Mononuclear cell (primary cell): Measurements from ENCODE around the gene FEN1. TPM values are rescaled to one million over a fixed set of nuclear protein-coding genes. Genes with fewer than 3 reads are reported as not detected.
A peak's percentile ranks its signal among the peaks of the same experiment; 100 is the strongest.

ENCODE experiments used
- H3K27me3 ChIP-seq: 2 replicates; pipeline ENCODE4 v1.6.0; 2011; ENCODE audit warnings: low read length, control low read depth; ENCODE audit not compliant: insufficient read depth
- H3K4me1 ChIP-seq: 2 replicates; pipeline ENCODE4 v1.5.1; 2011; ENCODE audit warnings: mild to moderate bottlenecking, low read length, control low read depth; ENCODE audit not compliant: insufficient read depth
- H3K4me3 ChIP-seq: 2 replicates; pipeline ENCODE4 v1.5.1; 2011; ENCODE audit warnings: mild to moderate bottlenecking, low read length, moderate library complexity
- H3K9me3 ChIP-seq: 2 replicates; pipeline ENCODE4 v1.5.1; 2011; ENCODE audit warnings: low read depth, mild to moderate bottlenecking, control low read depth, low read length
- total RNA-seq: library from RNA; depleted of rRNA; stranded (reverse); fragments of >200 nt; gene quantifications from one replicate; pipeline ENCODE4 v1.2.3, GENCODE V29; 2012

The FEN1 gene
- total RNA-seq: 13.1 TPM

DNA sequence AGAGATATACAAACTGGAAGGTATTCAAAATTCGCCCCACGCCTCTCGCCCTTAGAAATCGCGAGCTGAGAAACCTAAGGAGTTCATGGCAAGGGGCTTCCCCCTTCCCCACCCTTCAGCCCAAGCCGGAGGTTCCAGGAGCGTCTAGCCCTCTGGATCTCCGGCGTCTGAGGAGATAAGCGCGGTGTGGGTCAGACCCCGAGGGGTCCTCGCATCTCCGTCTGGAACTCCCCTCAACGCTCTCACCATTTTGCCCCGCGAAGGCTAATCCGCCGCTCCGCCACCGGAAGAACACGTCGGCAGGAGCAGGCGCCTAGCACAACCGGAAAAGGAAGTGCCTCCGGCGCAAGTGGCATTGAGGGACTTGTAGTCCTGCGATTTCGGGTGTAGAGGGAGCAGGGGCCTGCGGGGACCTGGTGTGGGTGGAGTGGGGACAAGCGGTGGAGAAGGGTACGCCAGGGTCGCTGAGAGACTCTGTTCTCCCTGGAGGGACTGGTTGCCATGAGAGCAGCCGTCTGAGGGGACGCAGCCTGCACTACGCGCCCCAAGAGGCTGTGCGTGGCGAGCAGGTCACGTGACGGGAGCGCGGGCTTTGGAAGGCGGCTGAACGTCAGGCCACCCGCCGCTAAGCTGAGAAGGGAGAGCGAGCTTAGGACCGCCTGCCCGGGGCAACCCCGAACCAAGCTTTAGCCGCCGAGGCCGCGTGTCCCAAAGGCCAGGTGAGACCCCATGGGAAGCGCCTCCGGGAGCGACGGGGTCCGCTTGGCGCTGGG, at the start of gene FEN1, which contains the start of gene TMEM258:
Gene FEN1, plus strand, starts transcription at position 602 of the 773 bp plus-strand sequence. CDS start 2,451 bp downstream, outside the sequence.
Gene TMEM258, minus strand, starts transcription at position 290 of the 773 bp plus-strand sequence. Its CDS starts 41 bp downstream, at position 249.
- Histone ChIP-seq H3K4me3 (peak within 1 kb of the TSS; percentile 65), H3K4me1 (peaks cover 23% of the 10 kb centered on the region), H3K27me3 (no peaks in the 10 kb centered on the region), H3K9me3 (no peaks in the 10 kb centered on the region)

DNA sequence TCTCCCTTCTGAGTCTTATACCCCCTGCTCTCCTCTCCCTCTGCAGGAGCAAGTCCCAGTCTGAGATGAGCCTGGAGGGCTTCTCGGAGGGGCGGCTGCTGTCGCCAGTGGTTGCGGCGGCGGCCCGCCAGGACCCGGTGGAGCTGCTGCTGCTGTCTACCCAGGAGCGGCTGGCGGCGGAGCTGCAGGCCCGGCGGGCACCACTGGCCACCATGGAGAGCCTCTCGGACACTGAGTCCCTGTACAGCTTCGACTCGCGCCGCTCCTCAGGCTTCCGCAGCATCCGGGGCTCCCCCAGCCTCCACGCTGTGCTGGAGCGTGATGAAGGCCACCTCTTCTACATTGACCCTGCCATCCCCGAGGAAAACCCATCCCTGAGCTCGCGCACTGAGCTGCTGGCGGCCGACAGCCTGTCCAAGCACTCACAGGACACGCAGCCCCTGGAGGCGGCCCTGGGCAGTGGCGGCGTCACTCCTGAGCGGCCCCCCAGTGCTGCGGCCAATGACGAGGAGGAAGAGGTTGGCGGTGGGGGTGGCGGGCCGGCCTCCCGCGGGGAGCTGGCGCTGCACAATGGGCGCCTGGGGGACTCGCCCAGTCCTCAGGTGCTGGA, 49.1 kb upstream of the FEN1 start:
- Histone ChIP-seq H3K9me3 (no peaks in the 10 kb centered on the region), H3K4me1 (no peaks in the 10 kb centered on the region), H3K27me3 (no peaks in the 10 kb centered on the region), H3K4me3 (no peak overlapping the region)

GRCh38 chr11:61744181-61744580, 48.5 kb upstream of the FEN1 start:
- Histone ChIP-seq H3K27me3 (no peaks in the 10 kb centered on the region), H3K4me3 (no peak overlapping the region), H3K4me1 (no peaks in the 10 kb centered on the region), H3K9me3 (no peaks in the 10 kb centered on the region)

- H3K27me3 ChIP-seq: no peaks in the 10 kb centered on the region
- H3K9me3 ChIP-seq: no peaks in the 10 kb centered on the region
- H3K4me1 ChIP-seq: no peaks in the 10 kb centered on the region
- H3K4me3 ChIP-seq: no peak overlapping the region
Measured at GRCh38 chr11:61744609-61745156, 48.0 kb upstream of the FEN1 start.

DNA sequence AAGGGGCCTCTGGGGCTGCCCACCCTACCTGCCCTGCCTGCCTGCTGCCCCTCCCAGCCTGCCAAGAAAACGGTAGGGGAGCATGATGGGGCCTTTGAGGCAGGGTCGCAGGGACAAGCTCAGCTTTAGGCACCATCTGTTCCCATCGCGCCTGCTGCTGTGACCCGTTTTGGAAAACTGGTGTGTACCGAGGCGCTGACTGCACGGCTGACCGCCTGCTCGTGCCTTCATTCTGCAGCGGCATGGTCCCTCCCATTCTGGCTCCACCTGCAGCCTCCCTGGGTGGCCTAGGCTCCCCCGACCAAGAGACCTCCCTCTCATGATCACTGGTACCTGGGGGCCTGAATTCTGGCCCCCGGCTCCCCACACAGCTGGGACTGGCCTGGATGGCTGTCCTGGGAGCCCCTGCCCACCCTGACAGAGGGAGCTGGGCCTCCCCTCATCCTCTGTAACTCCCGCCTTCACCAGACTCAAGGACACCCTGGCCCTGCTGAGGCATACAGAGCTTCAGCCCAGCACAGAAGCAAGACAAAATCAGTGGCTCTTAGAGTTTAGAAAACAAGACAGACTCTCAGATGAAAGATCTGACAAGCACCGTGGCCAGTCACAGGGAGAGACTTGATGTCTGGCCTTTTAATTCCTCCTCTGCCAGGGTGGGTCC, 46.8 kb upstream of the FEN1 start:
- H3K4me1 ChIP-seq: no peaks in the 10 kb centered on the region
- H3K9me3 ChIP-seq: no peaks in the 10 kb centered on the region
- H3K4me3 ChIP-seq: no peak overlapping the region
- peaks cover 1% of the 10 kb centered on the region for H3K27me3 ChIP-seq

DNA sequence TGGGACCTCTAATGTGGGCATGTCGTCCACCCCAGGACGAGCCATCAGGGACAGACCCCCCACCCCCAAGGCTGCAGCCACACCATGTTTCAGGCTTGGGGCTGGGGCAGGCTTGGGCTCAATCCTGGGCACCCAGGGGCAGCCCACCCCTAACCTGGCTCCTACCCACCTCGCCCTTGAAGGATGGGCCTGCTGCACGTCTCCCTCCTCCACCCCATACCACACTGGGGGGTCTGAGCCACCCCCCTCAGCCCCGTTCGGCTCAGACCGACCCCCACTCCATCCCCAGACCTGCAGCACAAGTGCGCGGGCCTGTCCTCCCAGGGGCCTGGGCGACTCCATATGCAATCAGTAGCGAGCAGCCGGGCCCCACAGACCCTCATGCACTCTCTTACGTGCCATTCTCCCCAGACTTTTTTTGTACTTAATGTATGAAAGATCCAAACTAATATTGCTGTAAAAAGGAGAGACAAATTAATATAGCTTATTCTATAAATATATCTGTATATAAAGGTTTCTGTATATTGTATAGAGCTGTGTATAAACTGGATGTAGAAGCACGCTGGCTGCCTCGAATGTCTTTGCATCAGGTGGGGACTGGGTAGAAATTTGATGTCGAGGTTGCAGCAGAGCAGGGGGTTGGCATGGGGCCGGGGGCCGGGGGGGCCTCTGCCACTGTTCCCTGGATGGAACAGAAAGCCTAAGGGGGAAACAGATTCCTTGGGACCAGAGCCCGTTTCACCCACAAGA, 46.1 kb upstream of the FEN1 start:
- H3K4me1 ChIP-seq: no peaks in the 10 kb centered on the region

DNA sequence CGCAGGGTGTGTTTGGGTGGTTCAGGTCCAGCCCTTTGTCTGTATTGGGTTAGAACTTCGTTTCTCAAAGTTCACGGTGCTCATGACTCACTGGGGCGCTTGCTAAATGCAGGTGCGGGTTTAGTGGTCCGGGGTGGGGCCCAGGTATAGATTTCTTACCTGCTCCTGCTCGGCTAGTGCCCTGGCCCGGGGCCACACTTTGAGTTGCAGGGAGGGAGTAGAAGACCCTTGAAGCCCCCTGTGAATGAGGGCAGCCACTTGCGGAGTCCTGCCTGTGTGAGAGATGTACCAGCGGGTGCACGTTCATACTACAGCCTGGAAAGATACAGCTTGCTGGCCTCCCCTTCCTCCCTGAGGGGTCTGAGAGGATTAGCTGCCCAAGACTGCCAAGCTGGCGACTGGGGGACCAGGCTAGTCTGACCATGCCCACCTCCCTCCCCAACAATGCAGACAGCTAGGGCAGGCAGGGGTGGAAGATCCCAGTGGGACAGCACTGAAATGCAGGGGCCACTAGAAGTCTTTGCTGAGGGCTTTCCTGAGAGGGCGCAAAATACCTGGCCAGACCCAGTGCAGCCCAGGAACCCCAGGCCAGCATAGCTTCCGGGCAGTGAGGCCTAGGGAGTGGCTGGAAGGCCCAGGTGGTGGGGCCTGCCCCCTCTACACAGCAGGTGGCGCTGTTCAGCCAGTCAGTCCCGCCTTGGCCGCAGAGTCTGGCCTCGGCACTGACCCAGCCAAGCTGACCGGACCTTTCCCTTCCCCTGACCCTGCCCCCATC, 45.3 kb upstream of the FEN1 start:
- Histone ChIP-seq H3K4me3 (no peak overlapping the region), H3K27me3 (peaks cover 13% of the 10 kb centered on the region), H3K9me3 (no peaks in the 10 kb centered on the region), H3K4me1 (peaks cover 4% of the 10 kb centered on the region)

More for the DNA sequence above, 46.1 kb upstream of the FEN1 start:
- Histone ChIP-seq H3K27me3 (peaks cover 8% of the 10 kb centered on the region), H3K9me3 (no peaks in the 10 kb centered on the region), H3K4me3 (no peak overlapping the region)

DNA sequence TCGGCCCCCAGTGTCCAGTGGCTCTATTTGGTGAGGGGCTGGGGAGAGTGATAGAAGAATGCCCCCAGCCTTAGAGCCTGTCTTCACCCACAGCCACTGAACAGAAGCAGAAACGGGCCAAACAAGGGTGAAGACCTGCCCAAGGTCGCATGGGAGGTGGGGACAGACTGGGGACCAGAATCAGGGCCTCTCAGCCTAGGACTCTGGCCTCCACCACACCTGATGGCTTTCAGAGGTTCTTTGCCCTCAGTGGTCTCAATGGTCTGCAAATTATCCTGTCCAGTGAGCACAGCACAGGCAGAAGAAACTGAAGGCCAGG, 44.8 kb upstream of the FEN1 start:
- Histone ChIP-seq H3K27me3 (peaks cover 16% of the 10 kb centered on the region), H3K4me3 (no peak overlapping the region), H3K4me1 (peaks cover 8% of the 10 kb centered on the region), H3K9me3 (no peaks in the 10 kb centered on the region)

DNA sequence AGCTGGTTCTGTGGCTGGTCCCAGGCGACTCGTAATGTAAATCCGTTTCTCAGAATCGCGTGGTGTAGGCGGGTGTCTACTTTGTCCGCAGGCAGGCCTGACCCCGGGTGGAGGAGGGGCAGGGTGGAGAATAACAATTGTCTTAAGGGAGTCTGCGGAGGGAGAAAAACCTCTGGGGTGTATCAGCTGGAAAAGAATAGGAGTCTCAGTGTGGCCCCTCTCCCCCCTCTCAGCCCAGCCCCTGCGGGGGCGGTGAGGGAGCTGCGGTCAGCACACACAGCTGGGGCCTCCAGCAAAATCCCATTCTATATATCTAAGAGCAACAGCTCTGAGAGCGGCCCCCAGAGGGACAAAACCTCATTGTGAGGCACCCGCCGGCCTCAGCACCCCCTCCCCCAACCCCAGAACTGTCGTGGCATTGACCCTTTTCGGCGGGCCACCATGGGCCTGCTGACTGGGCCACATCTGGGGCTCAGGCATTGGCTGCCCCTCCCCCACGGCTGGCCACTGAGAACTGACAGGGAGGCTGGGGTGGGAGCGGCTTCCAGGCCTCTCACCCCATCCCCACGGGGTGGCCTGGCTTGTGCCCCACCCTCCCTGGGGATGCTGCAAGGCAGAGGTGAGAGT, 43.0 kb upstream of the FEN1 start:
- H3K27me3 ChIP-seq: peaks cover 22% of the 10 kb centered on the region
- no peaks in the 10 kb centered on the region for H3K9me3 ChIP-seq
- peaks cover 10% of the 10 kb centered on the region for H3K4me1 ChIP-seq

DNA sequence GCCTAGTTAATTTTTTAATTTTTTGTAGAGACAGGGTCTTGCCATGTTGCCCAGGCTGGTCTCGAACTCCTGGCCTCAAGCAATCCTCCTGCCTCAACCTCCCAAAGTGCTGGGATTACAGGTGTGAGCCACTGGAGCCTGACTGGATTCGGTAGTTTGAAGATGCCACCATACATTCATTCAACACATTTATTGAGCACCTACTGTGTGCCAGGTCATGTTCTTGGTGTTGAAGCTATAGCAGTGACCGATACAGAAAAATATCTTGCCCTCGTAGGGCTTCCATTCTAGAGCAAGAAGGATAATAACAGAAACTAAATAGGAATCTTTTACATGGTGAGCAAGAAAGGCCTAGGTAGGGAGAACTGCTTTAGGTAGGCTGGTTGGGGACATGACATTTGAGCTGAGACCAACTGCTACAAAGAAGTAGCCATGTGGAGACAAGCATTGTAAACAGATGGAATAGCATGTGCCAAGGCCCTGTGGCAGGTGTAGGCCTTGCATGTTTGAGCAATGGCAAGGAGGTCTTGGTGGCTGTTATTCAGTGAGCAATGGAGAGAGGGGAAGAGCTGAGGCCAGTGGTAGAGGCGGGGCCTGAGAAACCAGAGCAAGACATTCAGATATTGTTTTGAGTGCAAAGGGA, 42.0 kb upstream of the FEN1 start:
- Histone ChIP-seq H3K9me3 (no peaks in the 10 kb centered on the region), H3K27me3 (peaks cover 22% of the 10 kb centered on the region), H3K4me3 (no peak overlapping the region), H3K4me1 (peaks cover 10% of the 10 kb centered on the region)

More for the DNA sequence above, 43.0 kb upstream of the FEN1 start:
- no peak overlapping the region for H3K4me3 ChIP-seq

- no peak overlapping the region for H3K4me3 ChIP-seq
- no peaks in the 10 kb centered on the region for H3K9me3 ChIP-seq
- peaks cover 22% of the 10 kb centered on the region for H3K27me3 ChIP-seq
- H3K4me1 ChIP-seq: peaks cover 10% of the 10 kb centered on the region
Measured at GRCh38 chr11:61751384-61751783, 41.3 kb upstream of the FEN1 start.

- no peaks in the 10 kb centered on the region for H3K9me3 ChIP-seq
- H3K4me3 ChIP-seq: no peak within 1 kb of the TSS
- peaks cover 10% of the 10 kb centered on the region for H3K4me1 ChIP-seq
- peaks cover 22% of the 10 kb centered on the region for H3K27me3 ChIP-seq
Measured at GRCh38 chr11:61752117-61752924, 40.4 kb upstream of the FEN1 start, which contains the start of gene MYRF. MYRF (plus strand) TSS chr11:61752636; CDS start chr11:61752745, 109 bp downstream.
